ENCODE measurements around the gene KLK12. TPM values are rescaled to one million over a fixed set of nuclear protein-coding genes. Genes with fewer than 3 reads are reported as not detected.

The KLK12 gene
- total RNA-seq, 1 donor from 2014 or later = not detected

DNA sequence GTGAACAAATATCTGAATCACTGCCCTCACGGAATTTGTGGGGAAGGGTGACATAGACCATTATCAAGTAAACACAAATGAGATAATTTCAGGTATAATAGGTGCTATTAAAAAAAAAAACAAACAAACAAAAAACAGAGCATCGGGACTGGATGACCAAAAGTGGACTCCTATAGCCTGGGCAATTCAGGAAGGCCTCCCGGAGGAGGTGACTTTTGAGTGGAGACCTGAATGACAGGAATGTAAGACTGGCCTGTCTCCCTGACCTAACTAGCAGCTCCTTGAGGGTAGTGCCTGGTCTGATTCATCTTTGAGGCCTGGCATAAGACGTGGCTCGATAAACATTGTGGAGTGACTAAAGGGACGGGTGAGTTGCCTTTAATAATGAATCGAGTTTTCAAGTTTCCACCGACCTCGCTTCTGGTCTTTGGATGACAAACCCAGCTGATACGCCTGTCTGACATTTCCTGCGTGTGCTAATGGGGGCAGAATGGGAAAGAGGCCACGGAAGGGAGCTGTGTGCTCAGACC is 22.1 kb downstream of the KLK12 start:
- Mint-ChIP-seq H3K9me3 (ENCODE audit: unreplicated experiment) (no peaks in the 10 kb centered on the region), H3K4me3 (ENCODE audit: unreplicated experiment) (no peak overlapping the region), H3K27me3 (ENCODE audit: unreplicated experiment) (peaks cover 13% of the 10 kb centered on the region), H3K27ac (ENCODE audit: unreplicated experiment) (no peak overlapping the region), H3K36me3 (ENCODE audit: unreplicated experiment) (no peaks in the 10 kb centered on the region), H3K4me1 (ENCODE audit: unreplicated experiment) (peaks cover 4% of the 10 kb centered on the region)
- TF ChIP-seq, protein P1, sequence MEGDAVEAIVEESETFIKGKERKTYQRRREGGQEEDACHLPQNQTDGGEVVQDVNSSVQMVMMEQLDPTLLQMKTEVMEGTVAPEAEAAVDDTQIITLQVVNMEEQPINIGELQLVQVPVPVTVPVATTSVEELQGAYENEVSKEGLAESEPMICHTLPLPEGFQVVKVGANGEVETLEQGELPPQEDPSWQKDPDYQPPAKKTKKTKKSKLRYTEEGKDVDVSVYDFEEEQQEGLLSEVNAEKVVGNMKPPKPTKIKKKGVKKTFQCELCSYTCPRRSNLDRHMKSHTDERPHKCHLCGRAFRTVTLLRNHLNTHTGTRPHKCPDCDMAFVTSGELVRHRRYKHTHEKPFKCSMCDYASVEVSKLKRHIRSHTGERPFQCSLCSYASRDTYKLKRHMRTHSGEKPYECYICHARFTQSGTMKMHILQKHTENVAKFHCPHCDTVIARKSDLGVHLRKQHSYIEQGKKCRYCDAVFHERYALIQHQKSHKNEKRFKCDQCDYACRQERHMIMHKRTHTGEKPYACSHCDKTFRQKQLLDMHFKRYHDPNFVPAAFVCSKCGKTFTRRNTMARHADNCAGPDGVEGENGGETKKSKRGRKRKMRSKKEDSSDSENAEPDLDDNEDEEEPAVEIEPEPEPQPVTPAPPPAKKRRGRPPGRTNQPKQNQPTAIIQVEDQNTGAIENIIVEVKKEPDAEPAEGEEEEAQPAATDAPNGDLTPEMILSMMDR (IDR thresholded peaks at IDR 0.05) = no peak
- no peak for DNase-seq (ENCODE audit: extremely low spot score, unreplicated experiment)

DNA sequence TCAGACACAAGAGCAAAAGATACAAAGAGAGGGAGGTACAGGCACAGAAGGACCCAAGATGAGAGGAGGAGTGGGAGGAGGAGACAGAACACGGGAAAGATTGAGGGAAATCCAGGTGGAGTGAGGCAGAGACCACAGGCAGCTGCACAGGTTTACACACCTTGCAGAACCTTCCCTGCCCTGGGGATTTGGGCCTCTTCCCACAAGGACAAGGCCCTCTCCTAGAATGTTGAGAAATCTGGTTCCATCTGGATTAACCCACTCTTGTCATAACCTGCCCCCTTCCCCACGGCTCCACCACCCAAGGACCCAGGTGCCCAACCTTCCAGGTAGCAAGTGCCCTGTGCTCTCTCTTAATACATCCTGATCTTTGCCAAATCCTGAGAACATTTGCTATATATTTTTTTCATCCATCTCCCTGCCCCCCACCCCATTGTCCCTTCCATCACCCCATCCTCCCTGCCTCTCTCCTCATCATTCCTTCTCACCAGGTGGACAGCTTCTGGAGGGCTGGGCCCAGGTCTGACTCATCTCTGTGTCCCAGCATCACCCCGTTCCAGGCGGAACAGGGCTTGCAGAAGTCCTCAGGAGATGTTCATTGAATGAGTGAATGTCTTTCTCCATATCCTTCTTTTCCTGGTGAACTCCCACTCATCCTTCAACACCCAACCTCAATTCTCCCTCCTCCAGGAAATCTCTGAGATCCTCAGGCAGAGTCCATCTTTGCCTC is 24.6 kb downstream of the KLK12 start:
- H3K27ac Mint-ChIP-seq (ENCODE audit: unreplicated experiment) = no peak overlapping the region
- H3K9me3 Mint-ChIP-seq (ENCODE audit: unreplicated experiment) = no peaks in the 10 kb centered on the region
- H3K4me1 Mint-ChIP-seq (ENCODE audit: unreplicated experiment) = no peaks in the 10 kb centered on the region
- H3K36me3 Mint-ChIP-seq (ENCODE audit: unreplicated experiment) = no peaks in the 10 kb centered on the region
- TF ChIP-seq, protein P1 (IDR thresholded peaks at IDR 0.05) = no peak
- DNase-seq (ENCODE audit: extremely low spot score, unreplicated experiment) = no peak
- no peaks in the 10 kb centered on the region for H3K27me3 Mint-ChIP-seq (ENCODE audit: unreplicated experiment)
- no peak overlapping the region for H3K4me3 Mint-ChIP-seq (ENCODE audit: unreplicated experiment)

DNA sequence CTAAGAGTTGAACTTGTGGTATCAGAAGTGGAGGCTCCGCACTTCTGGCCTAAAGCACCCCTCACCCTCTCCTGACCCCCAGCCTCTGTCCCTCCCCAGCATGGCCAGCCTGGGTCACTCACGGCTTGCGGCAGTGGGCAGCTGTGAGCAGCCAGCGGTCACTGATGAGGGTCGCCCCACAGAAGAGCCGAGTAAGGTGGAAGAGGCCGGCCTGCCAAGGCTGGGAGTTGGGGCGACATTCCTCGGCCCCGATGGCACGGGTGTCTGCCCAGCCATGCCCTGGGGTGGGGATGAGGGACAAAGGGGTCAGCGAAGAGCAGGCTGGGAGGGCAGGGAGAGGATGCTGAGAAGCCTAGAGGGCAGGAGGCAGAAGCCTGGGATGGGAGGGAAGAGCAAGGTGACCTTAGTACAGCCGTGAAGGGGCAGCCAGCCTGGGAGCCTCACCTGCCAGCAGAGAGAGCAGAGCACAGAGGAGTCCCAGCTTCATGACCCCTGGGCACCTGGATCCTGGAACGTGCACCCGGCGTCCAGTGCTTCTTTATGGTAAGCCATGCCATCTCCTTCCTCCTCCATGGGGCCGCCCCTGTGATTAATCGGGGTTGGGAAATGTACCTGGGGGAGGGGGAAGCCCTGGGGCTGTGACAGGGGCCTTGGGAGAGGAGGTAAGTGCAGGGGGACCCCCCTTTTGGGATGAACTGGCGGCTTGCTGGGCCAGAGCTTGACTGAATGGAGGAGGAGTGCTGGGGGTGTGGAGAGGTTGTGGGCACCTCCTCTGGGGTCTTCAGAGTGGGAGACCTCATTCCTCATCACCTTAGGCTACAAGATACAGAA is 25.5 kb downstream of the KLK12 start:
- Mint-ChIP-seq H3K4me1 (ENCODE audit: unreplicated experiment) (no peaks in the 10 kb centered on the region), H3K36me3 (ENCODE audit: unreplicated experiment) (no peaks in the 10 kb centered on the region), H3K27ac (ENCODE audit: unreplicated experiment) (no peak overlapping the region), H3K9me3 (ENCODE audit: unreplicated experiment) (no peaks in the 10 kb centered on the region), H3K27me3 (ENCODE audit: unreplicated experiment) (no peaks in the 10 kb centered on the region), H3K4me3 (ENCODE audit: unreplicated experiment) (no peak overlapping the region)
- TF ChIP-seq, protein P1 (IDR thresholded peaks at IDR 0.05) = no peak
- no peak for DNase-seq (ENCODE audit: extremely low spot score, unreplicated experiment)

DNA sequence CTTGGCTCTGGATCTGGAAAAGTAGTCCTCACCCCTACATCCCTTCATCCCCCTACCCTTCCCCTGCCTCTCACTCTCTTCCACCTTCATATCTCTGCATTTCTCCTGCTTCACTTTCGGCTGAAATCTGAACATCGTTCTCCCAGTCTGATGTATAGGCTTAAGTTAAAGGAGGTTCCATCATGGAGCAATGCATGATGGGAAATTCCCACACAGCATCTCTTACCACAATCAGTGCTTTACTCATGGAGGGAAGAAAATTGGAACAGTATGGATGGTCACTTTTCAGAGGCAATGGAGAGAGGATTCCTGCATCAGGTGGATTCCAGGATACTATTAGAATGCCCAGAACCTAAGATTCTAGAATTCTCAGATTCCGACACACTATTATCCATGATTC is 27.3 kb downstream of the KLK12 start:
- H3K27ac Mint-ChIP-seq (ENCODE audit: unreplicated experiment) = no peak overlapping the region
- DNase-seq (ENCODE audit: extremely low spot score, unreplicated experiment) = no peak
- no peaks in the 10 kb centered on the region for H3K27me3 Mint-ChIP-seq (ENCODE audit: unreplicated experiment)
- H3K4me3 Mint-ChIP-seq (ENCODE audit: unreplicated experiment) = no peak overlapping the region
- H3K4me1 Mint-ChIP-seq (ENCODE audit: unreplicated experiment) = no peaks in the 10 kb centered on the region
- no peaks in the 10 kb centered on the region for H3K36me3 Mint-ChIP-seq (ENCODE audit: unreplicated experiment)
- no peaks in the 10 kb centered on the region for H3K9me3 Mint-ChIP-seq (ENCODE audit: unreplicated experiment)
- TF ChIP-seq, protein P1 (IDR thresholded peaks at IDR 0.05) = no peak

DNA sequence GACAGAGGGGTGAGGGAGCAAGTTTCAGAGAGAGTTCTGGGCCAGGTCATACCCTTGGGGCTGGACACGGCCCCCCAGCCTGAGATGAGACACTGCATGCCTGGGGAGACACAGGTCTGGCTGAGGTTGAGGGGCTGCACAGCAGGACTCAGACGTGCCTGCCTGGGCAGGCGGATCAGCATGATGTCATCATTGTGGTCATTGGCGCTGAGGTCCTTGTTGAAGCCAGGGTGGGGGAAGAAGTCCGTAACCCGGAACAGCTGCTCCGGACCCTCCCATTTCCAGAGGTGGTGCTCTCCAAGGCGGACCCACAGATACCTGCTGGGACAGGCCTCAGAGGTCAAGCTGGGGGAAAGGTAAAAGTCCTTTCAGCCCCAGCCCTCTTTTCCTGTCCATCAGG is 28.4 kb downstream of the KLK12 start:
- no peaks in the 10 kb centered on the region for H3K27me3 Mint-ChIP-seq (ENCODE audit: unreplicated experiment)
- no peak for DNase-seq (ENCODE audit: extremely low spot score, unreplicated experiment)
- H3K27ac Mint-ChIP-seq (ENCODE audit: unreplicated experiment) = no peak overlapping the region
- H3K36me3 Mint-ChIP-seq (ENCODE audit: unreplicated experiment) = no peaks in the 10 kb centered on the region
- no peaks in the 10 kb centered on the region for H3K9me3 Mint-ChIP-seq (ENCODE audit: unreplicated experiment)
- no peaks in the 10 kb centered on the region for H3K4me1 Mint-ChIP-seq (ENCODE audit: unreplicated experiment)
- TF ChIP-seq, protein P1 (IDR thresholded peaks at IDR 0.05) = no peak
- H3K4me3 Mint-ChIP-seq (ENCODE audit: unreplicated experiment) = no peak overlapping the region
